NCI-H510A (cell line): ENCODE data around the gene RELN.

Experiments
- DNase-seq: peaks from one replicate; lab custom pipeline; 2025; lab: John Stamatoyannopoulos, UW

The RELN gene

DNA sequence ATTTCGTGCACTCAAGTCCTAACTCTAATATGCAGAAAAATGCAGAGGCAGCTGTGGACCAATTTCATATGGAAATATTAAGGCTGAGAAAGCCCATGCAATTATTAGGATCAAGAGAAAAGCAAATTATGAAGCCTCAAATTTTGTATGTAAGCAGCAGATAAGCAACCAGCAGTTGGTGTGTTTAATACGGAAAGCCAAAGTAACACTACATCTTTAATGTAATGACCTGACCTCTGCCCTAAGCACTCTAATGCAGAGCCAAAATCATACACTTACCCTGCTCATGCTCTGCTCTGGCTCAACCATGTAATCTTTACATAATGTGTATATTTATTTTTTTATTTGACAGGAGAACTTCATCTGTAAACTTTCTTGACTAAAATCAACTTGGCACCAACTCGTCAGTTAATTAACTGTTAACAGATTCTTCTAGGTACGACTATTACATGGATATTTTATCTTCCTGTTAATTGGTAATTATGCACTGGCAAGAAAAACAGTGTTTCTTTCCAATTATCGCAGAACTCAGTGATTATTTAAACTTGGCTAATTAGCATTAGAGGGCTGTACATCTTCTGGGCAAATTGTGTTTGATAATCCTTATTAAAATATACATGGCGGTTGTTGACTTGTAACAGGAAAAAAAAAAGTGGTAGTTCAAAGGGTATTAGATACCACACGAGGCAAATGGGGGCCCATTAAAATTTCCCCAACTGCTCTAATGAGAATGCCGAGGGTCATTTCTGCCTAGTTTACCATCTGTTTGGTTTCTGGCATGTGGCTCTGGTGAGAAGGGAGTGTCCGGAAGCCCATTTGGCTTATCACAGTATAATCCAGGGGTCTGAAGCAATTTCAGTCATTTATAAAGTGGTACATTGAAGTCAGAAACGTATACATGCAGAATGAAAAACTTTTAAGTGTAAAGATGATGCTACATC lies 94.5 kb downstream of the RELN start:
- no peak for DNase-seq

DNA sequence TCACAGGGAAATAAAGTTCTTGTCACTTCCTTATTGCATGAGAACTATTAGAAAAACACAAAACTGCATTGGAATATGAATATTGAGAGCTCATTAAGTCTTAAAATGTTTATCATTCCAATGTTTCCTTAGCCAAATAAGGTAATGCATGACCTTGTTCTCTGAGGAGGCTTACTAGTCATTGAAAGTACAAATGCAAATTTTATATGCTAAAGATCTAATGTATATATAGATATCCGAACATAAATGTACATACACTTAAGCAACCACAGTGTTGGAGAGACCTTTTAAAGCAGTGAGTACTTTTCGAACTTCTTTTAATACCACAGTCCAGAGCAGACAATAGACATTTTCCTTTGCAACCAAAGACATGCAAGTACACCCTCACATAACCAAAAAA lies 96.1 kb downstream of the RELN start:
- DNase-seq = no peak

GRCh38 chr7:103889451-103889850 lies 100.0 kb downstream of the RELN start:
- DNase-seq = no peak

DNA sequence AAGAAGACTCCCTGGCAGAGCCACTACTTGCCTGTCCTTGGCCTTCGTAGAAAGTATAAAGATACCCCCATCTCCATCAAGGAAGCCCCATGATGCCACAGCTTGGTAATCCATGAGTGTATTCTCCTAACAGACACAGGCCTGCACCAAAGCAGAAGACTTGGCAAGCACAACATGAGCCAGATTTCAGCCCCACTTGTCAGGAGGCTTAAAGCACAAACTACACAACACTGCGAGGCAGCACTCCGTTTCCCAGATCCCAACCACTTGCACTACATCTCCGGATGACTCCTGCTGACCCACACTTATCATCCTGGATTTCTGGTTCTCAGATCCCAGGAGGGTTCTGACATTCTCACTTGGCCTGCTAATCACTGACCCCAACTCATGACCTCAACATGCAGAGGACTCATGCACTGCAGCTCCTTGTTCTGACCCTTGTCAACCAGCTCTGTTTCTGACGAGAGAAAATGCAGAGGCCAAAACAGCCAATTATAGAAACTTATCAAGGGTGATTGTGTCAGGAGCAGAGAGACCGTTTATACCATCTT lies 100.8 kb downstream of the RELN start:
- no peak for DNase-seq

- DNase-seq = no peak
Observed at GRCh38 chr7:103887853-103888602, 101.4 kb downstream of the RELN start.

DNA sequence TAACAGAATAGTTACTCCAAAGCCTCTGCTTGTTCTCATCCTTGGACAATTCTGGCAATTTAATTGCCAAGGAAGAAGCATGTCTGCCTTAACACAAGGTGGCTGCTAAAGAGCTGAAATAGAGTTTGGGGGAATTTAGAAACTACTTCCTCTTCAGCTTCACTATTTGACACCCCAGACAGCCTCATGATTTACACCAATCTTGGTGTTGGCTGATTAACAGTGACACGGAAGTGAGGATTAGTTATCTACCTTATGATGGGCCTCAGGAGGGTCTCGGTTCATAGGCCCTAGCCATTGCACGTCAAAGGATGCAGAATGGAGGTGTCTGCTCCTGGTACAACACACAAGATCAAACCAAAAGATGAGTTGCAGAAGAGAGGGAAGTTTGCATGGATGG lies 102.4 kb downstream of the RELN start:
- DNase-seq = no peak

- no peak for DNase-seq
Observed at GRCh38 chr7:103879928-103880600, 109.4 kb downstream of the RELN start.

DNA sequence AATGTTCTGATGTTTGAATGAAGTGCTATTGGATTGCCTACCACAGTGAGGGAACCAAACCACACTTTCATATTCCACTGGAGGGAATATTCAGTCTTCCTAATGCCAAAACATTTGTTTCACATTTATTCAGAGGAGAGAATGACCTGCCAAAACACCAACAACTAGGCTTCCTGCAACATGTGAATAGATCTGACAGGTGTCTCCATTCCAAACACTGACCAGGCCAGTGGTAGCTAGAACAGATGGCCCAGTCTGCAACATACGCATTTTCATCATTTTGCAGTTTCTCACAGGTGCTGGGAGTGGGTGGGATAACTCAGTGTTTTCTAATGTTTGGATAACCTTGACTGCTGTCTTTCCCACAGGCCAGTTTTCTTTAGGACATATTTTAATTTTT lies 110.0 kb downstream of the RELN start:
- no peak for DNase-seq

DNA sequence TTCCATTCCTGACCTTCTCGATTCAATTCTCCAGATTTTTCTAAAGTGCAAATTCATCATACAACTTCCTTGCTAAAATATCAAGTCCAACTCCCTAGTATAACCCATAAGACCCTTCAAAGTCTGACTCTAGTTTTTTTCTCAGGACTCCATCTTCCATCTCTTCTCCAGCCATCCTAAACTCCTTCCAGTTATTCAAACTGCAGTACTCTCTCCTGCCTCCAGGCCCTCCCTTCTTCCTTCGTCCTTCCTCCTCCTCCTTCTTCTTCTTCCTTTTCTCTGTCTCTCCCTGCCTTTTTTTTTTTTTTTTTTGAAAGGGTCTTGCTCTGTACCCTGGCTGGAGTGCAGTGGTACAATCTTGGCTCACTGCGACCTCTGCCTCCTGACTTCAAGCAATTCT lies 111.9 kb downstream of the RELN start:
- DNase-seq = no peak

DNA sequence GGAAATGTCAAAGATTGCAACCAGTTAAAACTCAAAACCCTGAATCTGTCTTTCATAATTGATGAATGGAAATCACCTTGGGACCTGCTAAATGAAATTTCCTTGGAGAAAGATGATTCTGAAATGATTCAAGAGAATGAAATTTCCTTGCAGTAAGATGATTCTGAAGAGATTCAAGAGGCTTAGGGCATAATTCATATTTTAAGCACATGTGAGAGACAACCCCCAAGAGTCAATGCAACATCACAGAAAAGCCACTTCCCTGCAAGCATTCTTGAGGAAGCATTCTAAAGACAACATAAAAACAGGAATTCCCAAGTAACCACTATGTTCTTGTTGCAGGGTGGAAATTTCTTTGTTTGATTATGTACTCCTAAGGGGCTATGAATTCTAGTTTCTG lies 113.7 kb downstream of the RELN start:
- no peak for DNase-seq

GRCh38 chr7:103871473-103871872 lies 118.0 kb downstream of the RELN start:
- DNase-seq = no peak

- DNase-seq = no peak
Observed at GRCh38 chr7:103870664-103871063, 118.8 kb downstream of the RELN start.

DNA sequence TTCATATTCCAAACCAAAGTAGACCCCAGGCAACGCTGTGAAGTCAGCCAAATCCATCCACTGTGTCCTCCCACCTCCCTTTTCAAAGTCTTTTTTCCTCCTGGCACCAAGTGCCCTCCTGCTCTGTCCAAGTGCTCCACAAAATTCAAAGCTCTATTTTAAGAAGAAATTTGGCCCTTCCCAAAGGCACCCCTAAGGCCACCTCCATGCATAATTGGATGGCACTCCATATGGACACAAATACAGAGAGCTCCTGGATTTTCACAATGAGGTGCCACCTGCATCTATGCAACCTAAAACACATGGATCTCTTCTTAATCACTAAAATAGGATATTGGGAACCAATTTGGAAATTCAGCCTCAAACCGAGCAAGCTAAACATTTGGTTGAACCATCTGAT lies 121.6 kb downstream of the RELN start:
- no peak for DNase-seq

DNA sequence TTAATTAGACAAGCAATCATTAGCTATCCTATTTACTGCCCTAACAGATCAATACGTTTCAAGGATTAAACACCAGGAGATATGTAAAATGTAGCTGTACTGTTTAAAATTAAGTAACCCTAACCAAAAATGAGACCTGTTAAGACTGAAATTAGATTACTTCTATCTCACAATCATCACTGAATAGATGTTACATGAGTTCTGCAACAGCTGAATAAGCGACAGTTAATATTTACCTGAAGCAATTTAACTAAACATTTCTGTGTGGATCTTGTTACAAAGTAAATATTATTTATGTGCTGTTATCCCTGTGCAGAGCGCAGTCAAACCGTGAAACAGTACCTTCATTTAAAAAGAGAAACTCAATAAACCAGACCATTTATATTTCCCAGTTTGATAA lies 122.5 kb downstream of the RELN start:
- DNase-seq = peak; percentile 31

DNA sequence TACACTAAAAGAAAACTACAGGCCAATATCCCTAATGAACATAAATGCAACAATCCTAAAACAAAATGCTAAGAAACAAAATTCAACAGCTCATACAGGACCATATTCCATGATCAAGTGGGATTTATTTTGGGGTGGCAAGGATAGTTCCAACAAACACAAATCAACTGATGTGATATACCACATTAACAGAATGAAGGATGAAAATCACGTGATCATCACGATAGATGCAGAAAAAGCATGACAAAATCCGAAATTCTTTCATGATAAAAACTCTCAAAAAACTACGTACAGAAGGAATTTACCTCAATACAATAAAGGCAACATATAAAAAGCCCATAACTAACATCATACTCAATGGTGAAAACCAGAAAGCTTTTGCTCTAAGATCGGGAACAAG lies 124.0 kb downstream of the RELN start:
- no peak for DNase-seq

DNA sequence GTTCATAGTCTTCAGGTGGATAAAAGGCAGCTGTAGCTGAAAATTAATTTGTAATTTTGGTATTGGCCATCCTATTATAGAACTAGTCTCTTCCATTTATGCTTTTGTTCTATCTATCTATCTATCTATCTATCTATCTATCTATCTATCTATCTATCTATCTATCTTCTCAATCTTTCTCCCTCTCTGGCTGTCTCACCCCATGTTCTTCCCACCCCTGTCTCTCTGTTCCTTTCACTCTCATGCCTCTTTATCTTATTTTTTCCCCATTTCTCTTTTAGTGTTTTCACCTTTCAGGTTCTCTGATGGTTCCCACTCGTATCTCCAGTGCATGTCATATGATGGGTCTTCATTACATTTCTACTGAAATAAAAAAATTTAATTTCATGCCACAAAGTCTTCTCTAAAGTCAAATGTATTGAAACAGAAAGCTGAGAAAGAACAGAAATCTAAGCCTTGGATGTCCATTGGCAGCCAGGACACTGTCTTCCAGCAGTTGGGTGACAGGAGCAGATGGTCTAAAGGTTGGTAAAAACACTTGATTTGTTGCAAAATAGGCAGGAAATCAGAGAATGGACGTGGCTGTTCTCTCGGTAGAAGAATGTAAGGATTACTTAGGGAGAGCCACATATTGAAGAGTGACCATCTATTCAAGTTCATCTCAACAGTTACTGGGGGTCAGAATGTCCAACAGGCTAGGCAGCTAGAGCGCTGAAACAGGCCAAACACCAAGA lies 127.0 kb downstream of the RELN start:
- DNase-seq = no peak

DNA sequence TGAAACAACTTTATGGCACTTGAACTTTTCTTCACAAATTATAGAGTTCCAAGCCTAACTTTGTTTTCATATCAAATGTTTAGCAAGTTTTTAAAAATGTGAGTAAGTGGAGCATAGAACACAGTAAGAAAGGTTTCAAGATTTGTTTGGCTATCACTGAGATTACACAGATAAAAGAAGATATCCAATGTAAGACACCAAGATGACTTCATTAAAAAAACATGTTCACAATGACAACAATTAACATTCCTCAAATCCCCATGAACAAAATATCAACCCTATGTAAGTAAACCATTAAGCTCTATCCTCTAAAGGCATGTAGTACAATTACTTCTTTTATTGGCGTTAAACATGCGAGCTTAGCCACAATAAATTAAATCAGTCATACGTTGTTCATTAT lies 129.7 kb downstream of the RELN start:
- DNase-seq = no peak

DNA sequence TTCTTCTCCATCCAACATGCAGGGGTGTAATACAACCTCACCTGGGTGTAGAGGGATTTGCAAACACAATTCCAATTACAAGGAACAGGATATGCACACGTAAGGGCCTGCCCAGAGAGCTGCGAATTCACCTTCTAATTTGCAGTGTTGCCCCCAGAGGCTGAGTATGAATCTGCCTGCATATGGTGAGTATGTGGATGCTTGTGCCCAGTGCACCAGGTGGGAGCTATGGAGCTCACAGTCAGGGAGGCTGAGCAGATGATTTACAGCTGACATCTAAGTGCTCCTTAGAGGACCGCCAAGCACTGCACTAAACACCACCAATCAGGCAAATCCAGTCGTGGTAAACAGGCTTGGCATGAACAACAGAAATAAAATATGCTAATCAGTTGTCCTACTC lies 132.0 kb downstream of the RELN start:
- DNase-seq = peak; percentile 72

DNA sequence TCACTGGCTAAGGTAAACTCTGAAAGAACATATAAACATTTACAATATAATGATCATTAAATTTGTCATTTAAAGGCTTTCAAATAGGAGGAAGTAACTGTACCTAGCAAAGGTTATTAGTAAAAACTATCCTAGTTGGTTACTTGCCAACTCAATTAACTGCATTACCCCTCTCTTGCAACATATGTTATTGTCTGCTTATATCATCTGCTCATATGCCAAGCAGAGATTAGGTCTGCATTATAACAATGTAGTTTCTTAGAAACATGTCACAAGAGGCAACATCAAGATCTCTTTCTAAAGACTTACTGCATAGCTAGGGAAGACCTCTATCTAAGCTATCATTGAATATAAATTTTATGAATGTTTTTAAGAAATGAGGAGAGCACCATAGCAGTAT lies 132.5 kb downstream of the RELN start:
- DNase-seq = no peak

DNA sequence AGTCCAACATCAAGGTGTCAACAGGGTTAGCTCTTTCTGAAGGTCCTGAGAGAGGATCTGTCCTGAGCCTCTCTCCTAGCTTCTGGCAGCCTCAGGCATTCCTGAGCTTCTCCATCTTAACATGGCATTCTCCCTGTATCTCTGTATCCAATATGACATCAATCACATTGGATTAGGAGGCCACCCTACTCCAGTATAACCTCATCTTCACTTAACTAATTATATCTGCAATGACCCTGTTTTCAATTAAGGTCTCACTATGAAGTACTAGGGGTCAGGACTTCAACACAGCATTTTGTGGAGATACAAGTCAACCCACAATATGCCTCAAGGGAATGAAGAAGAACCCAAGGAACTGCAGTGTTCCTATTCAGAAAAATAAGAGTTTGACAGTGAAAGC lies 133.8 kb downstream of the RELN start:
- DNase-seq = no peak

- no peak for DNase-seq
Observed at GRCh38 chr7:103854611-103855010, 134.8 kb downstream of the RELN start.

DNA sequence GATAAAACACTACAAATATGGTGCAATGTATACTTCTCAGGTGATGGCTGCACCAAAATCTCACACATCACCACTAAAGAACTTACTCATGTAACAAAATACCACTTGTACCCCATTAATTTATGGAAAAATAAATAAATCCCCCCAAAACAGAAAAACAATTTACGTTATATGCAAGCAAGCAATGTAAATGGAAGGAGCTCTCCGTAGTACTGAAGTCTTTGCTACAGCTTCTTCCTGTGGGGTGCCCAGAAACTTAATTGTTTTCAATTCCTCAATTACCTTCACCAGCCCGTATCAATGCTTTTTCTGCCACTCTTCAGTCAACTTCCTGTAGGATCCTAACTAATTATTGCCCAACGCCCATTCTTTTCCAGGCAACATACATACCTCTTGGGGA lies 138.1 kb downstream of the RELN start:
- DNase-seq = no peak
